GM19025 (cell line): ENCODE data around the gene TTLL4.

ENCODE experiments used
- ATAC-seq: cut with Tn5 transposase; IDR thresholded peaks from one replicate; pipeline ENCODE4 v1.9.1; 2021; ENCODE audit warnings: mild to moderate bottlenecking, low read depth, moderate library complexity; ENCODE audit not compliant: unreplicated experiment

TTLL4 gene

GRCh38 chr2:218710334-218710686, 325 bp upstream of the TTLL4 start:
- no peak for ATAC-seq

DNA sequence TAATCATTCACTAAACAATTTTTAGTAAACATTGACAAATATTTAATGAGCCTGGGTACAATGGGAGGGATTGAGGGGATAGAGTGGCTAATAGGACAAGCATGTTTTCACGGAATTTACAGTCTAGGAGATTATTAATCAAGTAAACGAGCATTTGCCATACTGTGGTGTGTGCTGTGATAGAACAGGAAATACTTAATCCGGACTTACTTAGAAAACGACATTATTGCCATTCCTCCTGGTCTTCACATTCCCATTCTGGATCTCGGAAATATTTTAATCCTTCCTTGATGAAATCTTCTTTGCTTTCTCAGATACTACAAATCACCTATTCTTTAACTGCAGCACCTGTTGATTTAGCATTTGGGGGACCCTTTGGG, 905 bp downstream of the TTLL4 start:
- ATAC-seq = no peak

DNA sequence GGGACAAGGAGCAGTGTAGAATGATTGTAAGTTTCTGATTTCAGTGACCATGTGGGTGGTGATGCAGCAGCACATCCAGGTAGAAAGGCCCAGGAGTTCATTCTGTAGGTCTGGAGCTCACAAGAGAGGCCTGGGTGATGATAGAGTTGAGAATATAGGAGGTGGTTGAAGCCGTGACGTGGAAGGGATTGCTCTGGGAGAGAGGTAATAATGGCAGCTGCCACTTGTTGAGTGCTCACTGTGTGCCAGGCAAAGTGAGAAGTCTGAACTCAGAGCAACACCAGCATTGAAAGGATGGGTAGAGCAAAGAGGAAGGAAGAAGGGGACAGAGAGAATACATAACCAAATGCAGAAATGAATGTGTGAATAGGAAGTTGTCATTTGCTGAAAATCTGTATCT, 3.3 kb downstream of the TTLL4 start:
- no peak for ATAC-seq

- ATAC-seq = no peak
Observed at GRCh38 chr2:218716070-218716469, 5.4 kb downstream of the TTLL4 start.

DNA sequence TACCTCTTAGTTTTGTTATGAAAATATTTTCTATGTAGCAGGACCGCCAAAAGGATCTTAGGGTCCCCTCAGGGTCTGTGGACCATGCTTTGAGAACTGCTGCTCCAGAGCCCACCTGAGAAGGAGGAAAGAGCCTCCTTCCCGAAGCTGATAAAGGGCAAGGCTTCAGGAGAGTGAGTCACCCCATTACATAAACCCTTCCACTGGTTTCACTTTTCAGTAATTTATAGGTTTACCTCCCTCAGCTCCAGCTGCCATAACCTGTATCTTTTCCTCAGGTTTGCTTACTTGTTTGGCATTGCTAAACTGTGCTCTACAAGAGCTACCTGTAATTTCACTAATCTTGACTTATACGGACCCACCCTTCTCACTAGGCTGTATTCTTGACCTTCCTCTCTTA, 6.6 kb downstream of the TTLL4 start:
- no peak for ATAC-seq

DNA sequence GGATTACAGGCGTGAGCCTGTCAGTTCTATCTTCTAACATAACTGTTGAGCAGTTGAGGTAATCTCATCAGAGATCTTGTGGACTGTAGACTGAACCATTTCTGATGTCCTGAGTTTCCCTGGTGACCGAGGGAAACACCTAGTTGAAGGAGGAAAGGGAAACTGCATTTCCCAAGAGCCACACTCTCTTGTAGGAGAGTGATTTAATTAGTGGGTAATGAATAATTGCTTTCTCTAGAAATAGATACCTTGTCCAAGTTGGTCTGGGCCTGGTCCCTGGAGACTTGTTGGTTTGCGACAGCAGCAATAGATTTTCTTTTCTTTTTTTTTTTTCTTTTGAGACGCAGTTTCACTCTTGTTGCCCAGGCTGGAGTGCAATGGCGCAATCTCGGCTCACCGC, 7.4 kb downstream of the TTLL4 start:
- ATAC-seq = no peak

DNA sequence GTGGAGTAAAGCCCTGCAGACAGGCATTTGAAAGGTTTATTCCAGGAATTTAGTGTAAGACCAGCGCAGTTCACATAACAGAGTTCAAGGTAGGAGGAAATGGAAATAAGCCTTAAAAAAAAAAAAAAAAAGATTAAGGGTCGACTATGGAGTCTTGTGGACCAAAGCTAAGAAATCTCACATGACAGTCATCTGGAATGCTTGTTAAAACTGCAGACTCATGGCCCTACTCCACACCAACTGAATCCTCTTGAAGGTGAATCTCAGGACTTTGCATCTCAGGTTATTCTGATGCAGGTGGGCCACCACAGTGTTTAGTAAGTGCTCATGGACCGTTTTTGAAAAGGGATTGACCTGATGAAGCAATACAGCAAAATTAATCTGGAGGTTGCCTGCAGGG, 8.8 kb downstream of the TTLL4 start:
- no peak for ATAC-seq

DNA sequence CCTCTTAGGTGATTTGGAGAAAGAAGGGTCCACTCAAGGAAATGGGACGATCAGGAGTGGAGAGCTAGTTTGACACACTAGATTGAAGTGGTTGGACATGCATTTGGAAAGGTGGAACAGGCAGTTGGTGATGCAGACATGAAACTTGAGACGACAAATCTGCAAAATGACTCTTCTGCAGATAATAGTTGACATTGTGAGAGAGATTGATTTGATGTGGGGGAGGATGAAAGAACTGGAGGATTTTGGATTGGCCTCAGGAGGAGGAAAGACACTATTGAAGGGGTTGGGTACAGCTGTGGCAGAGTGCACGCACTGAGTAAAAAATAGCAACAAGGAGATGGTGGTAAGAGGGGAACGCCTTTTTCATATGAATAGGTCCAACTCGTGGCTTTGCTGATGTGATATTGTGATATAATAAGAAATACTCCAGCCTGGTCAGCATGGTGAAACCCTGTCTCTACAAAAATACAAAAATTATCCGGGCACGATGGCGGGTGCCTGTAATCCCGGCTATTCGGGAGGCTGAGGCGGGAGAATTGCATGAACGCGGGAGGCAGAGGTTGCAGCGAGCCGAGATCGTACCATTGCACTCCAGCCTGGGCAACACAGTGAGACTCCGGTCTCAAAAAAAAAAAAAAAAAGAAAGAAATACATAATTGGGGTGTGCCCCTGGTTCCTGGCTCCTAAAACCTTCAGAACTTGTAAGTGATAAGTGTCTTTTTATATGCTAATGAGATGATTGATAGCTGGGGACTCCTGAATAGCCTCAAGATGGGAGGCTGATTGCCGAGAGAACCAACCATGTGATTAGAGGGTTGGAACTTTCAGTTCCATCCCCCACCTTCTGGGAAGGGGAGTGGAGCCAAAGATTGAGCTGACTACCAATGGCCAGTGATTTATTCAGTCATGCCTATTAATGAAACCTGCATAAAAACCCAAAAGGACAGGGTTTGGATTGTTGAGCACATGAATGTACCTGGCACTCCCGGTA, 9.7 kb downstream of the TTLL4 start:
- no peak for ATAC-seq

- no peak for ATAC-seq
Observed at GRCh38 chr2:218721488-218721887, 10.9 kb downstream of the TTLL4 start.

GRCh38 chr2:218721934-218722333, 11.3 kb downstream of the TTLL4 start:
- ATAC-seq = no peak

GRCh38 chr2:218722419-218722818, 11.8 kb downstream of the TTLL4 start:
- no peak for ATAC-seq

DNA sequence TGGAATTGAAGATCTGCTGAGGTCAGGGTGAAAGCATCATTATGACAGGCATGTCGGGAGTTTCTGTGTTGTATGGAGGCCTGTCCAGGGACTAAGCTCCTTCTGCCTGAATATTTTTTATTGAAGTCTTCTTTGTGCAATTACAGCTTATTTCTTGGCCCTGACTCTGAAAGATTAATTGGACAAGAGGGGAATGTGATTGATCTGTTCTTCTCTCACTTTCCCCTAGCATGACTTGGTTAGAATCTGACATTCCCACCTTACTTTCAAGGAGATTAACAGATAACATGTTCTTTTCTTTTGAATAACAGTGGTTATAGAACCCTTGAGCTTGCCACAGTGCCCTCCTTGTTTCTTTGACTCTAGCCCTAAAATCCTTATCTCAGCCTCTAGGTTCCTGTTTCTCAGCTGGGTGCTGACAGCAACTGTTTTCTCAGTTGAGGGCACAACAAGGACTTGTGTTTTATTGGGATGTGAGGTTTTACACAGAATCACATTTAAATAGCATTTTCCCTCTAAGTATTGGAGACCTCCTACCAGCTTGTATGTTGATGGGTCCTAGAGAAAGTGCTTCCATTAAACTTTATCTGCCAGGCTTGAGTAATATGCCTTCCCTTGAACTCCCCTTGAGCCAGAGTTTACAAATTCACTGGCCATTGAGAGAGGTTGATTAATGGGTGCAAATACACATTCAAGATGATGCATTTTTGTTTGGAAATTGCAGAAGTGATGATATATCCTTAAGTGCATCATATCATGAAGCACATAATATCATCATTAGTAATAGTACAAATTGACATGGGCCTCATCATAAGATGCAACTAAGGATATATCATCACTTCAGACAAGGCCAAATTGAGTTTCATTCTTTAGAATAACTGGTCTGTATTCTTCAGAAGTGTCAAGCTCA, 12.5 kb downstream of the TTLL4 start:
- ATAC-seq = no peak

- no peak for ATAC-seq
Observed at GRCh38 chr2:218726004-218726574, 15.5 kb downstream of the TTLL4 start.

DNA sequence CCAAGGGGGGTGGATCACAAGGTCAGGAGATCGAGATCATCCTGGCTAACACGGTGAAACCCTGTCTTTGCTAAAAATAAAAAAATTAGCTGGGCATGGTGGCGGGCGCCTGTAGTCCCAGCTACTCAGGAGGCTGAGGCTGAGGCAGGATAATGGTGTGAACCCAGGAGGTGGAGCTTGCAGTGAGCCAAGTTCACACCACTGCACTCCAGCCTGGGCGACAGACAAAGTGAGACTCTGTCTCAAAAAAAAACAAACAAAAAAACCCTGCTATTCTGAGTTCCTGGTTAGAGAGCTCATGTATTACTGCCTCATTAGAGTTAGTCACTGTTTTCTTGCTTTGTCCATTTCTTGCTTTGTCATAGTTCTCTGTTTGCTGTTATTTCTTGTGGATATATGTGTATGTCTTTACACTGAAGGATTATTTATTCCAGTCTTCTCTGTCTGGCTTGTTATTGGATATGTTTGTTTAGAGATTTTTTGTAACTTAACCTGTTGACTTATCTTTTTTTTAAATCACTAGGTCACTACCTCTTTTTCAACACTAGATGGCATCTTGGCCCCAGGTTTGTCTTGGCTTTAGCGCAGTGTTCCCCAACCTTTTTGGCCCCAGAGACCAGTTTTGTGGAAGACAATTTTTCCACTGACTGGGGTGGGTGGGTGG, 17.0 kb downstream of the TTLL4 start:
- ATAC-seq = no peak

- no peak for ATAC-seq
Observed at GRCh38 chr2:218729640-218730039, 19.0 kb downstream of the TTLL4 start.

DNA sequence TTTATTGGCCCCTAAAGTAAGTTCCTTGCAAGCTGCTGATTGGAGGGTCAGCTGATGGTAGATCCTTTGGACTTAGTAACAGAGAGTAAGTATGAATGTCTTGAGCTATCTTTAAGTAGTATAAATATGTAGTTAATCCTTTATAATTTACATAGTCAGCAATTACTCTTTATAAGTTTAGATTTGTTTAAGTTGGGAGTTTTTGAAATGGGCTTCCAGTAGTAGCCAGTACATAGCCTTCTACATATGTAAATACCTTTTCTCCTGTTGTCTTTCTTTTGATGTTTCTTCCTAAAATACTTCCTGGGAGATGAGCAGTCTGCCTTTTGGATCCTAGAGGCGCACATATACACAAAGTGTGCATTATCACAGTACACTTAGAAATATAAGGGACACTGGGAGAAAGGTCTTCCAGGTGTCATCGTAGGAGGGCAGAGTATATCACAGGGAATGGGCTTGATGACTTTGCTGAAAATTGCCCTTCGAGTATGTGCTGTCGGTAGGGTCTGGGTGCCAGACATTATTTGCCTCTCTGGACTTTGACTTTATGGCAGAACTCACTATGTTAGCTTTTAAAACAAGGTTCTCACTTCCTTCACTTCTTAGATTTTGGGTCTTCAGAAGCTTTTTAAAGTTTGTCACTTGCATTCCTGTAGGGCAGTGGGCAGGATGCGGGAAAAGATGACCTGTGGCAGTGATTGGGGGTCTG, 21.6 kb downstream of the TTLL4 start:
- no peak for ATAC-seq

GRCh38 chr2:218732761-218733158, 22.1 kb downstream of the TTLL4 start:
- ATAC-seq = no peak

DNA sequence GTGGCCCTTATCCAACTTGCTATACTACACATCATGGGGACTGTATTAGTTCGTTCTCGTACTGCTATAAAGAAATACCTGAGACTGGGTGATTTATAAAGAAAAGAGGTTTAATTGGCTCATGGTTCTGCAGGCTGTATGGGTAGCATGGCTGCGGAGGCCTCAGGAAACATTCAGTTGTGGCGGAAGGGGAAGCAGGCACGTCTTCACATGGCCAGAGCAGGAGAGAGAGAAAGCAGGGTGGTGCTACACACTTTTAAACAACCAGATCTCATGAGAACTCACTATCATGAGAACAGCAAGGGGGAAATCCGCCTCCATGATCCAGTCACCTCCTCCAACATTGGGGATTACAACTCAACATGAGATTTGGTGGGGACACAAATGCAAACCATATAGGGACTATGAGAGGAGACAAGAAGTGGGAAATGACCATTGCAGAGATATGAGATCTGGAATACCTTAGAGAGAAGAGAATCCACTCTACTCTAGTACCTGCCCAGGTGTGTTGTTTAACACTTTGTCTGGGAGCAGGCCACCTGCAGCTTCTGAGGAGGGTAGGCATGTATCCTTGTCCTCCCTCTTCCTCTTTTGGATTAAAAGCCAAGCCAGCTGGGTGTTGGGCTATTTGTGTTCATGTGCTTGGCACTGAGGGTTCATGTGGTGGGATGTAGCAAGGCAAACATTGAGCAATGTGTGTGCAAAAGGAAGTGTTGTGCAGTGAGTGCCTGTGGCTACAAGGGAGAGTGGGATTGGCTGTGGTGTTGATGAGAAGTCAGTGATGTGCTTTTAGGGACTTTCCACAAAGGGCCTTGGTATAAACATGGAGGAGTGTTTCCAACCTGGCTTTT, 22.8 kb downstream of the TTLL4 start:
- no peak for ATAC-seq
